Measurements from ENCODE around the gene SNRNP70. TPM values are rescaled to one million over a fixed set of nuclear protein-coding genes. Genes with fewer than 3 reads are reported as not detected.

Gene SNRNP70
- total and polyA plus RNA-seq, 2 of the 13 experiments (the other 11 are each of a cell fraction or from before 2014, with no cell fraction given), result 150 to 210 TPM

DNA sequence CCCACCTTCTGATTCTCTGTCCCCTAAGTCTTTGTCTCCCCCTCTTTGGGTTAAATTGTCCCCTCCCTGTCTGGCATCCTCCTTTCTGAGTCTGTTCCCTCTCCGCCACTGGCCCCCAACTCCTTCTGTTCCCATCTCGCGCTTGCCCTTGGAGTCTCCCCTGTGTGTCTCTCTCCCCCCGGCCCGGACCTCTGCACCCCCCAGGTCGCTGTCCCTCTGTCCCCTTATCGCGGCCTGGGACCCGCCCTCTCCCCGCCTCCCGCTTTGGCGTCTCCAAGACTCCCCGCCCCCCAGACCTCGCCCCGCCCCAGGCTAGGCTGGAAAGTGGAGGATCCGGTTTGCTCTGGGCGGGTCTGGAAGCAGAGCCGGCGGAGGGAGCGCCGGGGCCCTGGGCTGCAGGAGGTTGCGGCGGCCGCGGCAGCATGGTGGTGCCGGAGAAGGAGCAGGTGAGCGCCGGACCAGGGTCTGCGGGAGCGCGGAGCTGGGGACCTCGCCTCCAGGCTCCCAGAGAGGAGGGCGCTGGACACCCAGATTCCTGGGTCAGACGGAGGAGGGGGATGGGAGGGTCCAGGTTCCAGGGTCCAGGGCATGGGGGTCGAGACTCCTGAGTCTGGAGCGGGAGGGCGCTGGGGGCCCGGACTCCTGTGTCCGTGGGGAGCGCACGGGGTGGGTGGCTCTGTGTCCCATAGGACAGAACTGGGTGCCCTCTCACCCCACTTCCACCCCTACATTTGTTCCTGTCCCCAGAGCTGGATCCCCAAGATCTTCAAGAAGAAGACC, 72.4 kb downstream of the SNRNP70 start, which contains the start of gene TRPM4 (continued):
- TF ChIP-seq ZC3H4 (CRISPR knock-in tag; IDR thresholded peaks at IDR 0.05; ENCODE audit: borderline replicate concordance) (no peak), REPIN1 (CRISPR knock-in tag; IDR thresholded peaks at IDR 0.05; ENCODE audit: borderline replicate concordance, low read depth) (no peak), TOPORS (CRISPR knock-in tag; IDR thresholded peaks at IDR 0.05) (no peak), ZNF383 (CRISPR knock-in tag; IDR thresholded peaks at IDR 0.05; ENCODE audit: borderline replicate concordance) (no peak), ZSCAN20 (CRISPR knock-in tag; IDR thresholded peaks at IDR 0.05; ENCODE audit: borderline replicate concordance) (no peak), IRF2 (CRISPR knock-in tag; IDR thresholded peaks at IDR 0.05) (0 out of 2 replicates have a peak, but pooled peaks have one; percentile 10), TCF7L2 (IDR thresholded peaks at IDR 0.05; ENCODE audit: low read depth, low read length) (no peak), ZNF816 (CRISPR knock-in tag; IDR thresholded peaks at IDR 0.05; ENCODE audit: borderline replicate concordance) (0 out of 2 replicates have a peak, but pooled peaks have one; percentile 47), PRPF4 (IDR thresholded peaks at IDR 0.05; ENCODE audit: low read depth, low read length, poor library complexity, severe bottlenecking) (no peak), FOXM1 (CRISPR knock-in tag; IDR thresholded peaks at IDR 0.05) (no peak), TEAD3 (CRISPR knock-in tag; optimal IDR thresholded peaks at IDR 0.05; ENCODE audit: borderline replicate concordance) (no peak), FOXJ3 (CRISPR knock-in tag; IDR thresholded peaks at IDR 0.05; ENCODE audit: borderline replicate concordance) (no peak), ZNF660 (CRISPR knock-in tag; IDR thresholded peaks at IDR 0.05; ENCODE audit: borderline replicate concordance, low read depth) (no peak), ZNF776 (CRISPR knock-in tag; IDR thresholded peaks at IDR 0.05) (no peak), ZNF136 (CRISPR knock-in tag; IDR thresholded peaks at IDR 0.05; ENCODE audit: low read depth) (no peak)
- TF ChIP-seq, protein P1, sequence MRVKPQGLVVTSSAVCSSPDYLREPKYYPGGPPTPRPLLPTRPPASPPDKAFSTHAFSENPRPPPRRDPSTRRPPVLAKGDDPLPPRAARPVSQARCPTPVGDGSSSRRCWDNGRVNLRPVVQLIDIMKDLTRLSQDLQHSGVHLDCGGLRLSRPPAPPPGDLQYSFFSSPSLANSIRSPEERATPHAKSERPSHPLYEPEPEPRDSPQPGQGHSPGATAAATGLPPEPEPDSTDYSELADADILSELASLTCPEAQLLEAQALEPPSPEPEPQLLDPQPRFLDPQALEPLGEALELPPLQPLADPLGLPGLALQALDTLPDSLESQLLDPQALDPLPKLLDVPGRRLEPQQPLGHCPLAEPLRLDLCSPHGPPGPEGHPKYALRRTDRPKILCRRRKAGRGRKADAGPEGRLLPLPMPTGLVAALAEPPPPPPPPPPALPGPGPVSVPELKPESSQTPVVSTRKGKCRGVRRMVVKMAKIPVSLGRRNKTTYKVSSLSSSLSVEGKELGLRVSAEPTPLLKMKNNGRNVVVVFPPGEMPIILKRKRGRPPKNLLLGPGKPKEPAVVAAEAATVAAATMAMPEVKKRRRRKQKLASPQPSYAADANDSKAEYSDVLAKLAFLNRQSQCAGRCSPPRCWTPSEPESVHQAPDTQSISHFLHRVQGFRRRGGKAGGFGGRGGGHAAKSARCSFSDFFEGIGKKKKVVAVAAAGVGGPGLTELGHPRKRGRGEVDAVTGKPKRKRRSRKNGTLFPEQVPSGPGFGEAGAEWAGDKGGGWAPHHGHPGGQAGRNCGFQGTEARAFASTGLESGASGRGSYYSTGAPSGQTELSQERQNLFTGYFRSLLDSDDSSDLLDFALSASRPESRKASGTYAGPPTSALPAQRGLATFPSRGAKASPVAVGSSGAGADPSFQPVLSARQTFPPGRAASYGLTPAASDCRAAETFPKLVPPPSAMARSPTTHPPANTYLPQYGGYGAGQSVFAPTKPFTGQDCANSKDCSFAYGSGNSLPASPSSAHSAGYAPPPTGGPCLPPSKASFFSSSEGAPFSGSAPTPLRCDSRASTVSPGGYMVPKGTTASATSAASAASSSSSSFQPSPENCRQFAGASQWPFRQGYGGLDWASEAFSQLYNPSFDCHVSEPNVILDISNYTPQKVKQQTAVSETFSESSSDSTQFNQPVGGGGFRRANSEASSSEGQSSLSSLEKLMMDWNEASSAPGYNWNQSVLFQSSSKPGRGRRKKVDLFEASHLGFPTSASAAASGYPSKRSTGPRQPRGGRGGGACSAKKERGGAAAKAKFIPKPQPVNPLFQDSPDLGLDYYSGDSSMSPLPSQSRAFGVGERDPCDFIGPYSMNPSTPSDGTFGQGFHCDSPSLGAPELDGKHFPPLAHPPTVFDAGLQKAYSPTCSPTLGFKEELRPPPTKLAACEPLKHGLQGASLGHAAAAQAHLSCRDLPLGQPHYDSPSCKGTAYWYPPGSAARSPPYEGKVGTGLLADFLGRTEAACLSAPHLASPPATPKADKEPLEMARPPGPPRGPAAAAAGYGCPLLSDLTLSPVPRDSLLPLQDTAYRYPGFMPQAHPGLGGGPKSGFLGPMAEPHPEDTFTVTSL (CRISPR knock-in tag; IDR thresholded peaks at IDR 0.05; ENCODE audit: borderline replicate concordance), result no peak
- TF ChIP-seq, protein P2, sequence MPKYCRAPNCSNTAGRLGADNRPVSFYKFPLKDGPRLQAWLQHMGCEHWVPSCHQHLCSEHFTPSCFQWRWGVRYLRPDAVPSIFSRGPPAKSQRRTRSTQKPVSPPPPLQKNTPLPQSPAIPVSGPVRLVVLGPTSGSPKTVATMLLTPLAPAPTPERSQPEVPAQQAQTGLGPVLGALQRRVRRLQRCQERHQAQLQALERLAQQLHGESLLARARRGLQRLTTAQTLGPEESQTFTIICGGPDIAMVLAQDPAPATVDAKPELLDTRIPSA (CRISPR knock-in tag; IDR thresholded peaks at IDR 0.05; ENCODE audit: borderline replicate concordance), result no peak
- TF ChIP-seq, protein P3, sequence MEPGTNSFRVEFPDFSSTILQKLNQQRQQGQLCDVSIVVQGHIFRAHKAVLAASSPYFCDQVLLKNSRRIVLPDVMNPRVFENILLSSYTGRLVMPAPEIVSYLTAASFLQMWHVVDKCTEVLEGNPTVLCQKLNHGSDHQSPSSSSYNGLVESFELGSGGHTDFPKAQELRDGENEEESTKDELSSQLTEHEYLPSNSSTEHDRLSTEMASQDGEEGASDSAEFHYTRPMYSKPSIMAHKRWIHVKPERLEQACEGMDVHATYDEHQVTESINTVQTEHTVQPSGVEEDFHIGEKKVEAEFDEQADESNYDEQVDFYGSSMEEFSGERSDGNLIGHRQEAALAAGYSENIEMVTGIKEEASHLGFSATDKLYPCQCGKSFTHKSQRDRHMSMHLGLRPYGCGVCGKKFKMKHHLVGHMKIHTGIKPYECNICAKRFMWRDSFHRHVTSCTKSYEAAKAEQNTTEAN (CRISPR knock-in tag; conservative IDR thresholded peaks at IDR 0.05), result no peak
- TF ChIP-seq, protein P4, sequence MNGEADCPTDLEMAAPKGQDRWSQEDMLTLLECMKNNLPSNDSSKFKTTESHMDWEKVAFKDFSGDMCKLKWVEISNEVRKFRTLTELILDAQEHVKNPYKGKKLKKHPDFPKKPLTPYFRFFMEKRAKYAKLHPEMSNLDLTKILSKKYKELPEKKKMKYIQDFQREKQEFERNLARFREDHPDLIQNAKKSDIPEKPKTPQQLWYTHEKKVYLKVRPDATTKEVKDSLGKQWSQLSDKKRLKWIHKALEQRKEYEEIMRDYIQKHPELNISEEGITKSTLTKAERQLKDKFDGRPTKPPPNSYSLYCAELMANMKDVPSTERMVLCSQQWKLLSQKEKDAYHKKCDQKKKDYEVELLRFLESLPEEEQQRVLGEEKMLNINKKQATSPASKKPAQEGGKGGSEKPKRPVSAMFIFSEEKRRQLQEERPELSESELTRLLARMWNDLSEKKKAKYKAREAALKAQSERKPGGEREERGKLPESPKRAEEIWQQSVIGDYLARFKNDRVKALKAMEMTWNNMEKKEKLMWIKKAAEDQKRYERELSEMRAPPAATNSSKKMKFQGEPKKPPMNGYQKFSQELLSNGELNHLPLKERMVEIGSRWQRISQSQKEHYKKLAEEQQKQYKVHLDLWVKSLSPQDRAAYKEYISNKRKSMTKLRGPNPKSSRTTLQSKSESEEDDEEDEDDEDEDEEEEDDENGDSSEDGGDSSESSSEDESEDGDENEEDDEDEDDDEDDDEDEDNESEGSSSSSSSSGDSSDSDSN (CRISPR knock-in tag; IDR thresholded peaks at IDR 0.05), result peak; percentile 92
